ENCODE results near the gene POLR2A. TPM values are rescaled to one million over a fixed set of nuclear protein-coding genes. Genes with fewer than 3 reads are reported as not detected.
A peak's percentile ranks its signal among the peaks of the same experiment; 100 is the strongest.

POLR2A gene
- polyA plus RNA-seq, 3 donors from 2014 or later: 16.0 to 67.8 (median 25.7) TPM

DNA sequence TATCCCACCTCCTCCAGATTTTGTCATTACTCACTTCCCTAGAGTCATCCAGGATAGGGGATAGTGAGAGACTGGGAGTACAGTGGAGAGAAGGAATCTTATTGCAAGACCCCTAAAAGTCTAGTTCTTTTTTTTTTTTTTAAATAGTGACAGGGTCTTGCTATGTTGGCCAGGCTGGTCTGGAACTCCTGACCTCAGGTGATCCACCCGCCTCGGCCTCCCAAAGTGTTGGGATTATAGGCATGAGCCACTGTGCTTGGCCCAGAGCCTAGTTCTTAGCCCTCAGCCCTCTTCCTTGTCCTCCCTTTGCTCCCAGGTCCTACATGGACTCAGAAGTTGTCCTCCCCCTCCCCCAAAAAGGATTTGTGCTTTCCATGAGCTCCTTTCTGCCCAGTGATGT lies 42.0 kb upstream of the POLR2A start:
- peak overlapping the region in 1 of 5 donors; percentile 7 for H3K4me3 Mint-ChIP-seq
- H3K27ac Mint-ChIP-seq: peak overlapping the region in 1 of 6 donors; percentile 30

DNA sequence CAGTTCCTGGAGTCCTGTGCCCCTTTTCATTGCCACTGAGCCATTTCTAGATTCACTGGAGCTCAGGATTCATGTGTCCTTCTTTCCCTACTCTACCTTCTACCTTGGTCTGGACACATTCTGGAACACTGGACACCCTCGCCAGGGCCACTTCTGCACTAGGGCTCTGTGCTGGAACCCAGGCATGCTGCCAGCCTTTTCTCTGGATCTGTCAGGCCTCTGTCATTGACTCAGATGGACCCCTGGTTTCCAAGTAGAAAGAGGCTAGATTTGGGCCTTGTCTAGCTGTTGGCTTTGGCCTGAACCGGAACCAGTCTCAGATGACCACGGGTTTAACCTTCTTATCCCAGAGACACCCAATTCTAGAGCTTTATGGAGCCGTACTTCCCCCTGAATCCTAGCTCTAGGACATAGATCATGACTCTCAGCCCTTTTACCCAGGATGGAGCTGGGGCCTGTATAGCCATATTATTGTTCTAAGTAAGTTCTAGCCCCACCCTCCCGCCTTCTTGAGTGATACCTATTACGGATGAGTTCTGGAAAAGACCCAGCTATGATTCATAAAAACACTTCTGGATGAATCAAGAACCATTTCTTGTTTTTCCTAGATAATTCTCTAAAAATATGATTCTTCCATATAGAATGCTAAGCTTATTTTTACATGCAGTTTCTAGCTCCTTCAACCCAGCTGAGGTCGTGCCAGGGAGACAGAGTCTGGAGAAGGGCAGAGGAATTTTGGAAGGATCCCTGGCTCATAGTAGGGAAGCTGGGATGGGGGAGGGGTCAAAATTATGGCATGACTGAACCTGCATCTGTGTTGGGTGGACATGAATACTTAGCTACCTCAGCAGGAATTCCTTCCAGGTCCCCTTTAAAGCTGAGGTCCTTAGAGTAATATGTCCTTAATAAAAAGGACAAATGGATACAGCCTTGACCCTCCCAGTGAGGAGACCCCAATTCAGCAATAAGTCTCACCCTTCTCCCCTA lies 40.4 kb upstream of the POLR2A start:
- peaks cover 0 to 1% (median 0%) of the 10 kb centered on the region in 6 donors for H3K9me3 Mint-ChIP-seq
- H3K27ac Mint-ChIP-seq: no peak overlapping the region

More for the DNA sequence above, 42.0 kb upstream of the POLR2A start:
- H3K9me3 Mint-ChIP-seq: peaks cover 0 to 1% (median 0%) of the 10 kb centered on the region in 6 donors
- H3K27me3 Mint-ChIP-seq (ENCODE audit: low read depth in 3 of 3): peaks cover 28 to 39% (median 33%) of the 10 kb centered on the region in 3 donors
- peaks cover 33% of the 10 kb centered on the region in 2 donors for H3K4me1 Mint-ChIP-seq
- DNase-seq: no peak
- H3K36me3 Mint-ChIP-seq: peaks cover 10 to 13% (median 11%) of the 10 kb centered on the region in 3 donors

DNA sequence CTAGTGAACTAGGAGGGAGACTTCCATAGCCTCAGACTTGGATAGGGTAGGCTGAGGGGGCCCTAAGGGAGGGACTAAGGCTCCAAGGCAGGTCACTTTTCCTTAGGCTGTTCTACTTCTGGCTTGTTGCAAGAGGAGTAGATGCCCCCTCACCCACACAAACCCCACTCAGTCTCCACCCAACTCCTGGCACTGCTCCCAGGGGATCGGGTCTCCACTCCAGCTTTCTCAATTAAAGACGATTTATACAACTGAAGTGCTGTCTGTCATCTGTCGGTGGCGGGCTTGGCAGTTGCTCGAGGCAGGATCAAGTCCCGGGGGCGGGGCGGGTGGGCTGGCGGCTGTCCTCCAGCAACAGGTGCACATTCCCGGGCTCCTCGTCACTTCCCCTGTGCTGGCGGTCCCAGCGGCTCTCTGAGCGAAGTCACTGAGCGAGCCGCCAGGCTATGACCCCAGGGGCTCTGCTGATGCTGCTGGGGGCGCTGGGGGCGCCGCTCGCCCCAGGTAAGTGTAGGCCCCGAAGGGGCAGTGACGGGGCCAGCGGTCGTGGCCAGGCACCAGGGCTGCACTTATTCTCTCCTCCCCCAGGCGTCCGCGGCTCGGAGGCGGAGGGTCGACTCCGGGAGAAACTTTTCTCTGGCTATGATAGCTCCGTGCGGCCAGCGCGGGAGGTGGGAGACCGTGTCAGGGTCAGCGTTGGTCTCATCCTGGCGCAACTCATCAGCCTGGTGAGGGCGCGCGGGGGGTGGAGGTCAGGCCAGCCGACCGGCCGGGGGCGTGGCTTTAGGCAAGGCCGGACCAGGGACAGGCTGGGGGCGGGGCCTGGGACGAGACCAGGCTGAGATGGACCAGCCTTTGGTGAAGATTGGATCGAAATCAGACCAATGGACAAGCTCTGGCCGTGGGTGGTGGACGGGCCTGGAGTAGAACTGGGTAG lies 39.2 kb upstream of the POLR2A start, which contains the start of gene CHRNB1:
Gene CHRNB1 (plus strand): TSS at position 380 of the 937 bp plus-strand sequence. CDS start 67 bp downstream, at position 447.
- Mint-ChIP-seq H3K9me3 (peaks cover 0 to 1% (median 0%) of the 10 kb centered on the region in 6 donors), H3K4me3 (peak within 1 kb of the TSS; percentile 69 to 85 (median 77)), H3K36me3 (peaks cover 0 to 4% (median 3%) of the 10 kb centered on the region in 3 donors), H3K4me1 (peaks cover 18% of the 10 kb centered on the region in 2 donors), H3K27ac (peak within 1 kb of the TSS in 1 of 6 donors; percentile 13), H3K27me3 (ENCODE audit: low read depth in 3 of 3) (peaks cover 19 to 44% (median 28%) of the 10 kb centered on the region in 3 donors)
- DNase-seq: no peak

More for the DNA sequence above, 40.4 kb upstream of the POLR2A start:
- peaks cover 3 to 8% (median 6%) of the 10 kb centered on the region in 3 donors for H3K36me3 Mint-ChIP-seq
- peaks cover 23 to 45% (median 31%) of the 10 kb centered on the region in 3 donors for H3K27me3 Mint-ChIP-seq (ENCODE audit: low read depth in 3 of 3)
- peaks cover 22 to 23% of the 10 kb centered on the region in 2 donors for H3K4me1 Mint-ChIP-seq
- no peak overlapping the region for H3K4me3 Mint-ChIP-seq
- no peak for DNase-seq

- peak overlapping the region in 1 of 6 donors; percentile 13 for H3K27ac Mint-ChIP-seq
- peak overlapping the region; percentile 69 to 85 (median 77) for H3K4me3 Mint-ChIP-seq
- H3K27me3 Mint-ChIP-seq (ENCODE audit: low read depth in 3 of 3): peaks cover 15 to 45% (median 22%) of the 10 kb centered on the region in 3 donors
- H3K9me3 Mint-ChIP-seq: peaks cover 0 to 1% (median 0%) of the 10 kb centered on the region in 6 donors
- H3K4me1 Mint-ChIP-seq: peaks cover 13% of the 10 kb centered on the region in 2 donors
- H3K36me3 Mint-ChIP-seq: peaks cover 0 to 4% (median 3%) of the 10 kb centered on the region in 3 donors
- DNase-seq: peak in 2 of 3 donors; percentile 25 to 28
Measured at GRCh38 chr17:7445619-7445968, 38.6 kb upstream of the POLR2A start.

DNA sequence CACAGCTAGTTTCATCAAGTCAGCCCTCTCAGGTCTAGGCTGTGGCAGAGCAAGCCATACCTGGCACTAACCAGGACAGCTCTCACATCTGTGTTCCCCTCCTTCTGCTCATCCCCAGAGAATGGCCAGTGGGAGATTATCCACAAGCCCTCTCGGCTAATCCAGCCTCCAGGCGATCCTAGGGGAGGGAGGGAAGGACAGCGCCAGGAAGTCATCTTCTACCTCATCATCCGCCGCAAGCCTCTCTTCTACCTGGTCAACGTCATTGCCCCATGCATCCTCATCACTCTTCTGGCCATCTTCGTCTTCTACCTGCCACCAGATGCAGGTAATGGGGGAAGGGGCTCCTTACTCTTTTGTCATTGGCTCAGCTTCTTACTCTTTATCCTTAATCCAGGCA lies 35.7 kb upstream of the POLR2A start:
- no peak overlapping the region for H3K4me3 Mint-ChIP-seq
- DNase-seq: no peak
- no peaks in the 10 kb centered on the region for H3K9me3 Mint-ChIP-seq
- H3K4me1 Mint-ChIP-seq: peaks cover 13% of the 10 kb centered on the region in 2 donors
- H3K27me3 Mint-ChIP-seq (ENCODE audit: low read depth in 3 of 3): peaks cover 9 to 41% (median 21%) of the 10 kb centered on the region in 3 donors
- H3K36me3 Mint-ChIP-seq: peaks cover 0 to 4% (median 0%) of the 10 kb centered on the region in 3 donors
- no peak overlapping the region for H3K27ac Mint-ChIP-seq

DNA sequence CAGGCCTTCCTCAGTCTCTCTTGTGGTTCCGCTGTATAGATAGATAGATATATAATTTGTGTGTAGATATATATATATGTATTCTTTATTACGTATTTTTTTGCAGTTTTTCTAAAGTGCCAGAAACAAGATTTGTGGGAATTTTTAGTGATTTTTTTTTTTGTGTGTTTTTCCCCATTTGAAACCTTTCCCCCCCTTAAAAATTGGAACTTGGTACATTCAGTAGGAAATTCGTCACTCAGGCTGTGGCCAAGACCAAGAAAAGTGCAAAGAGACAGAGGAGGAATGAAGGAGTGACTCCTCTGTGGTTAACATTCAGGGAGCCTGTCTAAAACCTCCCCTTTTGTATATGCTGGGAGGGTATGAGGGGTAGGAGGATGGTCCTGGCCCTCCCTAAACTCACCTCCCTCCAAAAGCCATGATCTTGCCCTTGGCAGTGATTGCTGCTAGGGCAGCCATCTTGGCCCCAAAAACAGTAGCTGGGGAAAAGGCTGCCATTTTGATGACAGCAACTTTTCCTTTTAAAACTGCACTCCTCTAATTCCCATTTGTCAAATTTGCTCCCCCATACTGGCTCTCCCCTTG lies 24.1 kb upstream of the POLR2A start:
- Mint-ChIP-seq H3K27me3 (ENCODE audit: low read depth in 3 of 3) (peaks cover 15 to 16% (median 16%) of the 10 kb centered on the region in 3 donors), H3K4me1 (peaks cover 17 to 37% of the 10 kb centered on the region in 2 donors), H3K4me3 (no peak overlapping the region), H3K9me3 (no peaks in the 10 kb centered on the region), H3K36me3 (peaks cover 0 to 5% (median 0%) of the 10 kb centered on the region in 3 donors), H3K27ac (peak overlapping the region in 3 of 6 donors; percentile 17 to 51 (median 49))
- no peak for DNase-seq

- DNase-seq: no peak
- no peak overlapping the region for H3K4me3 Mint-ChIP-seq
- peaks cover 15 to 30% of the 10 kb centered on the region in 2 donors for H3K4me1 Mint-ChIP-seq
- peaks cover 5 to 6% (median 6%) of the 10 kb centered on the region in 3 donors for H3K27me3 Mint-ChIP-seq (ENCODE audit: low read depth in 3 of 3)
- no peaks in the 10 kb centered on the region for H3K9me3 Mint-ChIP-seq
- H3K36me3 Mint-ChIP-seq: peaks cover 0 to 5% (median 0%) of the 10 kb centered on the region in 3 donors
- H3K27ac Mint-ChIP-seq: peak overlapping the region in 4 of 6 donors; percentile 40 to 75 (median 66)
Measured at GRCh38 chr17:7460850-7461660, 23.1 kb upstream of the POLR2A start.

GRCh38 chr17:7462474-7463371 lies 21.4 kb upstream of the POLR2A start:
- Mint-ChIP-seq H3K27ac (no peak overlapping the region), H3K4me3 (no peak overlapping the region), H3K36me3 (peaks cover 0 to 5% (median 0%) of the 10 kb centered on the region in 3 donors)

GRCh38 chr17:7463372-7463846 lies 20.8 kb upstream of the POLR2A start:
- Mint-ChIP-seq H3K36me3 (peaks cover 0 to 5% (median 0%) of the 10 kb centered on the region in 3 donors), H3K9me3 (no peaks in the 10 kb centered on the region), H3K27me3 (ENCODE audit: low read depth in 3 of 3) (peaks cover 0 to 2% (median 0%) of the 10 kb centered on the region in 3 donors), H3K4me3 (no peak overlapping the region), H3K27ac (peak overlapping the region in 1 of 6 donors; percentile 23), H3K4me1 (peaks cover 20 to 29% of the 10 kb centered on the region in 2 donors)
- DNase-seq: no peak

More at GRCh38 chr17:7462474-7463371, 21.4 kb upstream of the POLR2A start:
- Mint-ChIP-seq H3K9me3 (no peaks in the 10 kb centered on the region), H3K4me1 (peaks cover 19 to 27% of the 10 kb centered on the region in 2 donors), H3K27me3 (ENCODE audit: low read depth in 3 of 3) (peaks cover 0 to 2% (median 0%) of the 10 kb centered on the region in 3 donors)
- no peak for DNase-seq

DNA sequence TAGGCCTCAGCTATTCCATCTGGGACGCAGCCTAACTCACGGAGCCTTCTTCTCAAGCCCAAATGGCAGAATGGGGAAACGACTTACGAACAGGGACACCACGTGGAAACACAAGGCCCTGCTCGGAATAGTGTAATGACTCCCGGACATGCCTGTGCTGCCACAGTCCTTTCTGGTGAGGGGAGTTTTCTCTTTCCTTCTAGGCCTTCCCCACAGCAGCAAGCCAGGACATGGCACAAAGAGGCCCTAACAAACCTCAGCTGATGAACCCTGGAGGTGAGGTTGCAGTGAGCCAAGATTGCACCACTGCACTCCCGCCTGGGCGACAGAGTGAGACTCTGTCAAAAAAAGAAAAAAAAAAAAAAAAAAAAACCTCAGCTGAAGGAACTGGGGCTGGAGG lies 20.1 kb upstream of the POLR2A start:
- peaks cover 0 to 2% (median 0%) of the 10 kb centered on the region in 3 donors for H3K27me3 Mint-ChIP-seq (ENCODE audit: low read depth in 3 of 3)
- no peak overlapping the region for H3K4me3 Mint-ChIP-seq
- H3K27ac Mint-ChIP-seq: peak overlapping the region in 2 of 6 donors; percentile 23 to 26
- no peaks in the 10 kb centered on the region for H3K9me3 Mint-ChIP-seq
- H3K4me1 Mint-ChIP-seq: peaks cover 23 to 29% of the 10 kb centered on the region in 2 donors
- H3K36me3 Mint-ChIP-seq: peaks cover 0 to 5% (median 0%) of the 10 kb centered on the region in 3 donors
- no peak for DNase-seq

DNA sequence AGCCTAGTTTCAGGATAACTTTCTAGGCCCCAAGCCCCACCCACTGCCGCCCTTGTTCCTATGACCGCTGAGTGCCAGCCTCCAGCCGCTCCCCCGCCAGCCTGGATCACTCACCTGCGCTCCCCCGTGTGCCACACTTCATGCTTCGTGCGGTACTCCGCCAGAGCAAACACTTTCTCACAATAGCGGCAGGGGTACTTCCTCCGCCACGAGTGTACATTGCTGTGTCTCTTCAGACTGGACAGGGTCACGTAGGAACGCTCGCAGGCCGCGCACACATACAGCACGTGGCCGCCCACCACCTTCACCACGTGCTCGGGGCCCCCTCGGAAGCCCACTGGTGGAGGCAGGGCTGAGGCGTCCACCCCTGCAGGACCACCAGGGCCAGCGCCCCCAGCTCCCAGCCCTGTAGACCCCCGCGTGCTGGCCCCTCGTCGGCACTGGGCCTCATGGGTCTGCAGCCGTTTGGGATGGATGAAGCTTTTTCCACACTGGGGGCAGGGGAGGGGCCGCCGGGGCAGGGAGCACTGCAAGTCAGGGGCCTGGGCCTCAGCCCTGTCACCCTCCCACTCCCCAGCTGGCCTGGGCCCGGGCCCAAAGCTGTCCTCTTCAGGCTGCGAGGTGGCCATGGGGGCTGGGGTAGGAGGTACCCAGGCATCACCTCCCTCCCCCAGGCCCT lies 18.4 kb upstream of the POLR2A start:
- H3K4me3 Mint-ChIP-seq: no peak overlapping the region
- no peak for DNase-seq
- peaks cover 20 to 22% of the 10 kb centered on the region in 2 donors for H3K4me1 Mint-ChIP-seq
- no peaks in the 10 kb centered on the region for H3K9me3 Mint-ChIP-seq
- peaks cover 0 to 5% (median 0%) of the 10 kb centered on the region in 3 donors for H3K36me3 Mint-ChIP-seq
- no peak overlapping the region for H3K27ac Mint-ChIP-seq
- peaks cover 0 to 2% (median 0%) of the 10 kb centered on the region in 3 donors for H3K27me3 Mint-ChIP-seq (ENCODE audit: low read depth in 3 of 3)
